HepG2 (cell line): Measurements from ENCODE around the gene PLCB1. TPM values are rescaled to one million over a fixed set of nuclear protein-coding genes. Genes with fewer than 3 reads are reported as not detected.
A peak's percentile ranks its signal among the peaks of the same experiment; 100 is the strongest.

Experiments
- ATAC-seq: fragments of 200-7000 bp; cut with Tn5 transposase; 3 replicates; pipeline ENCODE4 v1.9.1; 2020; ENCODE audit warnings: mild to moderate bottlenecking, moderate library complexity
- BruUV-seq: library from RNA; stranded (reverse); fragments of 400-500 nt; replicated peaks from 2 replicates; lab custom pipeline; 2021; lab: Mats Ljungman, UMichigan
- CTCF ChIA-PET: fragments of 300-600 bp; formaldehyde crosslinking; extraction: SDS; loops from one replicate; lab custom pipeline; 2021; ENCODE audit warnings: low total read pairs, inconsistent platforms, low intra/inter-chr PET ratio; lab: Yijun Ruan, JAX
- POLR2A ChIA-PET: fragments of 350-600 bp; sonication (Branson Sonifier 250); formaldehyde crosslinking; loops from one replicate; lab custom pipeline; 2020; ENCODE audit warnings: antibody characterized with exemption, inconsistent platforms; lab: Yijun Ruan, JAX
- DNase-seq: peaks from one replicate; pipeline ENCODE4 v3.0.0-alpha.2; 2015; ENCODE audit warnings: low spot score
- FAIRE-seq: peaks from 3 replicates; lab custom pipeline; 2011; peaks lifted over from hg19 to GRCh38; lab: Jason Lieb, UNC
- H2AFZ ChIP-seq: one replicate; pipeline ENCODE4 v1.6.1; 2011; ENCODE audit warnings: low read length, inconsistent platforms
- H3K27ac ChIP-seq: fragments of 300-600 bp; 3 replicates; pipeline ENCODE4 v1.8.0; 2011; ENCODE audit warnings: mixed run types, mild to moderate bottlenecking, mixed read lengths, low read length, inconsistent platforms; ENCODE audit not compliant: insufficient read depth; ENCODE audit errors: extremely low read length
- H3K27me3 ChIP-seq, 2 experiments: fragments of 200-600 bp in 1 of 2; 2 replicates in 1 of 2; 3 replicates in 1 of 2; pipeline versions ENCODE4 v1.6.0 to v1.8.0; 2011; ENCODE audit warnings: low read length in 2 of 2, mild to moderate bottlenecking in 2 of 2, moderate library complexity in 2 of 2, inconsistent platforms in 1 of 2; ENCODE audit not compliant: insufficient read depth in 2 of 2, control insufficient read depth in 1 of 2
- H3K36me3 ChIP-seq, 2 experiments: fragments of 200-600 bp in 1 of 2; replicated peaks in 1 of 2; 2 replicates in 1 of 2; 3 replicates in 1 of 2; pipeline versions ENCODE4 v1.5.1 to v1.8.0; 2011; ENCODE audit warnings: low read length in 2 of 2, inconsistent platforms in 1 of 2; ENCODE audit not compliant: insufficient read depth in 2 of 2, control insufficient read depth in 1 of 2
- H3K4me1 ChIP-seq: 2 replicates; pipeline ENCODE4 v1.5.1; 2012; ENCODE audit warnings: low read length, inconsistent platforms; ENCODE audit not compliant: insufficient read depth
- H3K4me2 ChIP-seq: 2 replicates; pipeline ENCODE4 v1.6.0; 2011; ENCODE audit warnings: low read depth, low read length, inconsistent platforms
- H3K4me3 ChIP-seq, 3 experiments: fragments of 200-600 bp in 1 of 3; sonication (generic), shearing (Covaris generic) in 1 of 3; replicated peaks in 1 of 3; 2 replicates each; pipeline ENCODE4 v1.5.1; 2011 to 2016; ENCODE audit warnings: low read length in 3 of 3, inconsistent platforms in 2 of 3, low read depth in 2 of 3, mild to moderate bottlenecking in 2 of 3, control low read depth in 1 of 3, mixed read lengths in 1 of 3; ENCODE audit not compliant: insufficient read depth in 1 of 3
- H3K79me2 ChIP-seq: one replicate; pipeline ENCODE4 v1.6.1; 2011; ENCODE audit warnings: low read length, inconsistent platforms; ENCODE audit not compliant: insufficient read depth
- H3K9ac ChIP-seq: 2 replicates; pipeline ENCODE4 v1.6.0; 2011; ENCODE audit warnings: mild to moderate bottlenecking, low read depth, low read length, inconsistent platforms; ENCODE audit not compliant: insufficient read depth
- H3K9me3 ChIP-seq: 2 replicates; pipeline ENCODE4 v1.5.1; 2012; ENCODE audit warnings: mild to moderate bottlenecking, low read length
- H4K20me1 ChIP-seq: 2 replicates; pipeline ENCODE4 v1.6.0; 2011; ENCODE audit warnings: inconsistent platforms, mild to moderate bottlenecking, low read length, moderate library complexity; ENCODE audit not compliant: insufficient read depth
- HOXA5 ChIP-seq: sonication (generic); formaldehyde crosslinking; IDR thresholded peaks from 2 replicates; pipeline ENCODE4 v1.4.0; 2020; ENCODE audit warnings: missing genetic modification reagents
- KLF16 ChIP-seq, 2 experiments: sonication (generic) in 1 of 2; formaldehyde crosslinking in 1 of 2; IDR thresholded peaks; 2 replicates each; pipeline versions ENCODE4 v1.6.1 to v1.8.0; 2016 to 2023; ENCODE audit warnings: missing genetic modification reagents in 2 of 2, missing compliant biosample characterization in 1 of 2
- ZEB1 ChIP-seq: IDR thresholded peaks from 2 replicates; pipeline ENCODE4 v1.6.1; 2012; ENCODE audit warnings: mild to moderate bottlenecking, low read depth, inconsistent platforms; ENCODE audit not compliant: insufficient replicate concordance
- ZFP36 ChIP-seq: fragments of 150-350 bp; IDR thresholded peaks from 2 replicates; pipeline ENCODE4 v1.6.1; 2018; ENCODE audit warnings: borderline replicate concordance, low read length, low read depth; ENCODE audit not compliant: partially characterized antibody
- ZNF235 ChIP-seq: sonication (generic); formaldehyde crosslinking; IDR thresholded peaks from 2 replicates; pipeline ENCODE4 v1.8.1; 2023; ENCODE audit warnings: mild to moderate bottlenecking, missing genetic modification reagents, borderline replicate concordance
- ZSCAN9 ChIP-seq: IDR thresholded peaks from 2 replicates; pipeline ENCODE4 v1.6.1; 2016; ENCODE audit warnings: borderline replicate concordance
- WGBS: methylation state at CpG from one replicate; pipeline ENCODE4 v1.1.6; 2017; ENCODE audit warnings: low lambda C conversion rate; 5-methylcytosine and 5-hydroxymethylcytosine counted together
- in situ Hi-C: cut with HindIII; loops from 2 replicates; pipeline ENCODE4 v1.10.0; 2017; ENCODE audit warnings: low pct_unique_long_range_greater_than_20kb; ENCODE audit not compliant: extremely low pct_ligation_motif_present
- intact Hi-C: fragments of 100-400 bp; cut with micrococcal nuclease; formaldehyde crosslinking; loops from one replicate; pipeline ENCODE4 v1.10.0; 2022; ENCODE audit not compliant: unreplicated experiment
- polyA plus RNA-seq, 8 experiments: library from polyadenylated mRNA; depleted of rRNA in 3 of 8; stranded (reverse) in 7 of 8; unstranded in 1 of 8; fragments of >200 nt; fragmentation: Illumina TruSeq in 4 of 8; extraction: Trizol in 4 of 8; gene quantifications; 2 replicates each; pipeline versions ENCODE4 v1.2.1 to v1.2.3, GENCODE V29; 2011 to 2016; ENCODE audit warnings: low read depth in 4 of 8, missing spikeins in 1 of 8, mixed read lengths in 1 of 8; ENCODE audit not compliant: insufficient read depth in 1 of 8
- total RNA-seq, 5 experiments: library from RNA; depleted of rRNA; stranded (reverse); fragments of >200 nt; fragmentation: Illumina TruSeq; extraction: Trizol; gene quantifications; 2 replicates each; pipeline ENCODE4 v1.2.3, GENCODE V29; 2016; ENCODE audit warnings: low read depth in 1 of 5
- TF ChIP-seq, protein P1 (sequence below): sonication (generic); formaldehyde crosslinking; IDR thresholded peaks from 2 replicates; pipeline ENCODE4 v1.8.0; 2022; ENCODE audit warnings: missing genetic modification reagents, mild to moderate bottlenecking, inconsistent platforms, borderline replicate concordance
- TF ChIP-seq, protein P2 (sequence below): sonication (generic); formaldehyde crosslinking; IDR thresholded peaks from 2 replicates; pipeline ENCODE4 v1.5.0; 2020; ENCODE audit warnings: missing genetic modification reagents, mild to moderate bottlenecking, borderline replicate concordance

PLCB1 gene
- total and polyA plus RNA-seq, 2 of the 13 experiments (the other 11 are each of a cell fraction or from before 2014, with no cell fraction given): 42.4 to 55.9 TPM

DNA sequence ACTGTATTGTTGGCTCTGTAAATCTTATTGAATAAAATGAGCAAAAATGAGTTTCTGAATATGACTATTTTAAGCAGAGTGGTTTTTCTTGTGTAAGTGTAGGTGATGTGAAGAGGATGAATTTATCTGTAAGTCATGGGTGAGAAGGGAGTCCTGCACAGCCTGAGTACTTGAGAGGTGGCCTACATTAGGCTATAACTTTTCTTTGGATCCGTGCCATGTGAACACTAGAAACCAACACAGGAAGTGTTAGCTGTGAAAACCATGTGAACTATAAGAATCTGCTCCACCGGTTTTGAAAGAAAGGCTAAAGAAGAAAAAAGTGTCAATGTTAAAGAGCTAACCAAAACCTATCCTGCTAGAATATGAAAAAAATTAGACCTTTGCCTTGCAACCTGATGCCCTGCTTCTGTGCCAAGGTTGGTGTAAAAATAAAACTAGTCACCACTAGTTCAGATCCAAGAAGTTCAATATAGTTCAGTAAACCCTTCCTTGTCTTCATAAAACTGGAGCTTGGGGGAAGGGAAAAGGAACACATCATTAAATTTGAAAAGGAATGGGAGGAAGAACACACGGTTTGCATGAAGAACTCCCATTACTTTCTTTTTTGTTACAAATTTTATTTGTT is 21.3 kb downstream of the PLCB1 start:
- ATAC-seq: no peak
- no TSS peak for BruUV-seq
- in situ Hi-C loops: loop anchor here (5.0 kb wide), 1 partner anchor 84 kb away; no protein-coding TSS in a partner anchor
- Histone ChIP-seq H2AFZ (no peak overlapping the region), H3K9me3 (peaks cover 6% of the 10 kb centered on the region)
- TF ChIP-seq ZSCAN9 (CRISPR knock-in tag) (0 out of 2 replicates have a peak, but pooled peaks have one; percentile 12), KLF16 (CRISPR knock-in tag; IDR thresholded peaks at IDR 0.05) (no peak)
- TF ChIP-seq, all 625 proteins: peak for 1
- Histone ChIP-seq H3K27me3 (no peaks in the 10 kb centered on the region), H3K4me2 (no peak overlapping the region), H3K36me3 (peaks cover 1 to 37% of the 10 kb centered on the region in 2 experiments; a peak in 4 of 5 replicates), H4K20me1 (no peaks in the 10 kb centered on the region), H3K4me3 (no peak overlapping the region), H3K79me2 (peaks cover 28% of the 10 kb centered on the region), H3K4me1 (peaks cover 50% of the 10 kb centered on the region), H3K9ac (no peak overlapping the region), H3K27ac (no peak overlapping the region)
- DNase-seq (no peak), FAIRE-seq (no peak)
- WGBS: 91% methylated on average over 3 of the region's 3 CpGs
- ChIA-PET POLR2A (interaction anchor here (1.0 kb wide), 1 partner anchor 18 kb away, joined by 3 read pairs; no protein-coding TSS in a partner anchor), CTCF (no interaction called here)
- intact Hi-C loops: no loop called here

DNA sequence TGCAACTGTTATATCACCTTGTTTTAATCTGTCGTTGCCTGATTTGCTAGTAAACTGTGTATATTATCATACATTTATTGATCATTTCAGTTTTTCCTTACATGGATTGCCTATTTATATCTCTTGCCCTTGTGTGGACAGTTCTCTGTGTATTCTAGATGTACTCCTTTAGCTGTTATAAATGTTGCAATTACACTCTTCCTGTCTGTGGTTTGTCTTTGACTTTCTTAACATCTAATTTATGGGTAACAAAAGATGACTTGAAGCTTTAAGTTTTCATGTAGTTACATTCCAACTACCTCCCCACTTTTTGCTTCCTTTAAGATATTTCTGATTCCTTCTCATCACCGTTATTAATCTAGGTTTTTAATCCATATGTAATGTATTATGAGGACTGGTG is 22.6 kb downstream of the PLCB1 start:
- H3K4me1 ChIP-seq: peaks cover 50% of the 10 kb centered on the region
- intact Hi-C loops: loop anchor here (2.0 to 5.0 kb wide), 2 partner anchors 22 to 38 kb away; partner anchors contain the start of gene PLCB1
- CTCF ChIA-PET: no interaction called here
- no peak for ATAC-seq
- H3K36me3 ChIP-seq: peaks cover 5 to 43% of the 10 kb centered on the region in 2 experiments
- TF ChIP-seq HOXA5 (no peak), ZEB1 (no peak), ZFP36 (no peak), ZNF235 (CRISPR knock-in tag) (no peak)
- TF ChIP-seq, protein P1, sequence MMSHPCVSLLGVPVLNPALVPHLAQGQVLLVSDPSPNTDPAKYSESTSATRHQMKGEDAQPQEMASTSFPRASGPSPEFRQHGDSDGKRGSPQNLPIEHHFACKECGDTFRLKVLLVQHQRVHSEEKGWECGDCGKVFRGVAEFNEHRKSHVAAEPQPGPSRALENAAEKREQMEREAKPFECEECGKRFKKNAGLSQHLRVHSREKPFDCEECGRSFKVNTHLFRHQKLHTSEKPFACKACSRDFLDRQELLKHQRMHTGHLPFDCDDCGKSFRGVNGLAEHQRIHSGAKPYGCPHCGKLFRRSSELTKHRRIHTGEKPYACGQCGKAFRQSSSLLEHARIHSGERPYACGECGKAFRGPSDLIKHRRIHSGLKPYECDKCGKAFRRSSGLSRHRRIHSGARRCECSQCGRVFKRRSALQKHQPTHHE (CRISPR knock-in tag): no peak
- TF ChIP-seq, protein P2, sequence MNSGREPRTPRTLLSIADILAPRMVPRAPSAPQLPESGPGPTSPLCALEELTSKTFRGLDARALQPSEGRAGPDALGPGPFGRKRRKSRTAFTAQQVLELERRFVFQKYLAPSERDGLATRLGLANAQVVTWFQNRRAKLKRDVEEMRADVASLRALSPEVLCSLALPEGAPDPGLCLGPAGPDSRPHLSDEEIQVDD (CRISPR knock-in tag): no peak
- TF ChIP-seq, all 625 proteins: peak for 0
- peaks cover 18% of the 10 kb centered on the region for H3K9me3 ChIP-seq
- H3K4me3 ChIP-seq: no peak overlapping the region; a peak in 1 of 6 replicates
- in situ Hi-C loops: loop anchor here (5.0 kb wide), 1 partner anchor 83 kb away; no protein-coding TSS in a partner anchor
- POLR2A ChIA-PET: interaction anchor here (0.9 to 1.0 kb wide), 3 partner anchors 9 to 21 kb away, joined by 3 to 4 read pairs (median 4); no protein-coding TSS in a partner anchor
- DNase-seq (no peak), FAIRE-seq (no peak)
- no peak overlapping the region for H2AFZ ChIP-seq
- H3K79me2 ChIP-seq: peaks cover 16% of the 10 kb centered on the region
- H3K9ac ChIP-seq: no peak overlapping the region
- BruUV-seq: no TSS peak
- H3K27me3 ChIP-seq: no peaks in the 10 kb centered on the region
- H3K27ac ChIP-seq: peak overlapping the region; percentile 45
- peak overlapping the region; percentile 21 for H3K4me2 ChIP-seq
- WGBS: over 99% methylated on average over 2 of the region's 2 CpGs
- H4K20me1 ChIP-seq: no peaks in the 10 kb centered on the region
